GM12875 (cell line): ENCODE data around the gene BEST1.

ENCODE experiments used
- H3K4me3 ChIP-seq: one replicate; pipeline ENCODE4 v1.5.1; 2011; ENCODE audit warnings: low read depth, low read length, control low read depth
- CTCF ChIP-seq: IDR thresholded peaks from 2 replicates; pipeline ENCODE4 v1.5.1; 2011; ENCODE audit warnings: low read depth, mild to moderate bottlenecking, control low read depth, inconsistent platforms, low read length, moderate library complexity, borderline replicate concordance; ENCODE audit not compliant: insufficient read depth

BEST1 gene

GRCh38 chr11:61967924-61968757 is 18.0 kb downstream of the BEST1 start:
- TF ChIP-seq CTCF = no peak
- peak overlapping the region; percentile 72 for H3K4me3 ChIP-seq

GRCh38 chr11:61968758-61969390 is 18.7 kb downstream of the BEST1 start:
- no peak for TF ChIP-seq CTCF
- peak overlapping the region; percentile 72 for H3K4me3 ChIP-seq

DNA sequence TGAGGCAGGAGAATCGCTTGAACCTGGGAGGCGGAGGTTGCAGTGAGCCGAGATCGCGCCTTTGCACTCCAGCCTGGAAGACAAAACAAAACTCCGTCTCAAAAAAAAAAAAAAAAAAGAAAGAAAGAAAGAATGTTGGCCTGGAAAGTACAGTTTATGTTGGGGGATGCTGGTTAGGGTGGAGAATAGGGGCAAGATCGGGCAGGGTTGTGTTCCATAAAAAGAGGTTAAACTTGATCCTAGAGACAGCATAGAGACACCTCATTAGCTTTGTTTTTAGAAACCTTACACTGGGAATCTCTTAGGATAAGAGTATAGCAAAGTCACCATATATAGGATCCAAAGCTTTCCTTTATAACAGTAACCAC is 19.2 kb downstream of the BEST1 start:
- TF ChIP-seq CTCF = no peak
- H3K4me3 ChIP-seq = no peak overlapping the region

- no peak overlapping the region for H3K4me3 ChIP-seq
- no peak for TF ChIP-seq CTCF
Observed at GRCh38 chr11:61969838-61970662, 19.9 kb downstream of the BEST1 start.

- TF ChIP-seq CTCF = no peak
- no peak overlapping the region for H3K4me3 ChIP-seq
Observed at GRCh38 chr11:61971248-61972111, 21.3 kb downstream of the BEST1 start.

DNA sequence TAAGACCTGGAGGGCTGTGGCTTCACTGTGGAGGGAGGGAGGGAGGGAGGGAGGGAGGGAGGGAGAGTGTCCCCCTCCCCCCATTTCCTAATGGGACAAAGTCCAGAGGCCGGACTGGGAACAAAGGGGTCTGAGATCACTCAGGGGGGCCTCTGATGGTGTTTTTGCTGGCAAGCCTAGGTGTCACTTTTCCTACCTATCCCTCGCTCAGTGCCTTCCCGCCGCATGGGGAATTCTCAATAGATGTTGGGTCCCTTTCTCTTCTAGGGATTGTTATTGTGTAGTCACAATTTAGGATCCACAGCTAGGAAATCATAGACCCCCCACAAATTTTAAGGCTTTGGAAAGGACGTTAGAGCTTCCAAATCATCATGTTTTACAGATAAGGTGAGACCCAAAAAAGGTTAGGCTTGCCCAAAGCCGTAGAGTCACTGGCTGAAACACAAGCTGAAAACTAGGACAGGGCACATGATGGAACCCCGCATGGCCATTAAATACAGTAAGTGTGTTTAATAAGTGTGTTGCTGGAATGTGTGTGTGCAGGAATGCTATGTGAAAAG is 22.0 kb downstream of the BEST1 start:
- no peak overlapping the region for H3K4me3 ChIP-seq
- no peak for TF ChIP-seq CTCF
